ENCODE data around the gene AGBL2. TPM values are rescaled to one million over a fixed set of nuclear protein-coding genes. Genes with fewer than 3 reads are reported as not detected.
"Not testable (repeated sequence)": the region's sequence is repeated elsewhere in the genome, so short reads cannot be mapped to it uniquely, and the experiment has no call there.

Gene AGBL2
- total and polyA plus RNA-seq, 7 experiments from 2014 or later = 0.33 to 11.3 (median 5.9) TPM

GRCh38 chr11:47667135-47667534 lies 48.0 kb downstream of the AGBL2 start:
- Histone ChIP-seq H3K27ac (ENCODE audit: low read depth, low read length) (no peak overlapping the region), H3K4me1 (ENCODE audit: control insufficient read depth in 2 of 2, insufficient read depth in 2 of 2, low read length in 2 of 2) (no peaks in the 10 kb centered on the region), H3K9me3 (ENCODE audit: control insufficient read depth in 2 of 3, low read length in 3 of 3) (no peaks in the 10 kb centered on the region), H3K36me3 (ENCODE audit: control insufficient read depth in 2 of 3, insufficient read depth in 3 of 3, low read length in 3 of 3) (no peaks in the 10 kb centered on the region), H3K27me3 (ENCODE audit: control insufficient read depth in 2 of 2, insufficient read depth in 2 of 2, low read length in 2 of 2) (no peaks in the 10 kb centered on the region), H3K4me3 (ENCODE audit: low read length) (no peak overlapping the region)
- DNase-seq (no peak), ATAC-seq (no peak)
- ChIA-PET POLR2A (no interaction called here), CTCF (no interaction called here)
- H3K36me3 Mint-ChIP-seq = no peaks in the 10 kb centered on the region
- peaks cover 0 to 7% (median 0%) of the 10 kb centered on the region in 7 donors for H3K4me1 Mint-ChIP-seq
- H3K9me3 Mint-ChIP-seq = no peaks in the 10 kb centered on the region
- intact Hi-C loops (cut with micrococcal nuclease) = no loop called here
- H3K4me3 Mint-ChIP-seq = no peak overlapping the region
- H3K27ac Mint-ChIP-seq = no peak overlapping the region
- H3K27me3 Mint-ChIP-seq = no peaks in the 10 kb centered on the region

- H3K9me3 Mint-ChIP-seq; H3K27me3 Mint-ChIP-seq; H3K9me3 ChIP-seq (ENCODE audit: control insufficient read depth in 2 of 3, low read length in 3 of 3); H3K36me3 ChIP-seq (ENCODE audit: control insufficient read depth in 2 of 3, insufficient read depth in 3 of 3, low read length in 3 of 3); intact Hi-C loops (cut with micrococcal nuclease); ATAC-seq; H3K4me3 ChIP-seq (ENCODE audit: low read length); H3K4me3 Mint-ChIP-seq; H3K4me1 ChIP-seq (ENCODE audit: control insufficient read depth in 2 of 2, insufficient read depth in 2 of 2, low read length in 2 of 2); POLR2A ChIA-PET; H3K27ac ChIP-seq (ENCODE audit: low read depth, low read length); H3K4me1 Mint-ChIP-seq; H3K27ac Mint-ChIP-seq; DNase-seq; H3K36me3 Mint-ChIP-seq; H3K27me3 ChIP-seq (ENCODE audit: control insufficient read depth in 2 of 2, insufficient read depth in 2 of 2, low read length in 2 of 2): not testable (repeated sequence)
- CTCF ChIA-PET = interaction anchor here (0.6 kb wide), 1 partner anchor 157 kb away, joined by 3 read pairs; no protein-coding TSS in a partner anchor
Observed at GRCh38 chr11:47664936-47665335, 50.2 kb downstream of the AGBL2 start.

- Histone ChIP-seq H3K27me3 (ENCODE audit: control insufficient read depth in 2 of 2, insufficient read depth in 2 of 2, low read length in 2 of 2) (no peaks in the 10 kb centered on the region), H3K36me3 (ENCODE audit: control insufficient read depth in 2 of 3, insufficient read depth in 3 of 3, low read length in 3 of 3) (no peaks in the 10 kb centered on the region), H3K4me1 (ENCODE audit: control insufficient read depth in 2 of 2, insufficient read depth in 2 of 2, low read length in 2 of 2) (no peaks in the 10 kb centered on the region), H3K9me3 (ENCODE audit: control insufficient read depth in 2 of 3, low read length in 3 of 3) (no peaks in the 10 kb centered on the region), H3K4me3 (ENCODE audit: low read length) (no peak overlapping the region), H3K27ac (ENCODE audit: low read depth, low read length) (no peak overlapping the region)
- intact Hi-C loops (cut with micrococcal nuclease) = no loop called here
- no peak overlapping the region for H3K4me3 Mint-ChIP-seq
- H3K27me3 Mint-ChIP-seq = peaks cover 0 to 4% (median 0%) of the 10 kb centered on the region in 5 donors
- ATAC-seq = no peak
- ChIA-PET CTCF (interaction anchor here (0.7 kb wide), 1 partner anchor 73 kb away, joined by 3 read pairs; no protein-coding TSS in a partner anchor), POLR2A (interaction anchor here (0.6 kb wide), 1 partner anchor 22 kb away, joined by 5 read pairs; no protein-coding TSS in a partner anchor)
- H3K9me3 Mint-ChIP-seq = no peaks in the 10 kb centered on the region
- no peak overlapping the region for H3K27ac Mint-ChIP-seq
- peaks cover 0 to 3% (median 0%) of the 10 kb centered on the region in 5 donors for H3K36me3 Mint-ChIP-seq
- no peak for DNase-seq
- H3K4me1 Mint-ChIP-seq = peaks cover 0 to 4% (median 0%) of the 10 kb centered on the region in 7 donors
Observed at GRCh38 chr11:47661245-47661644, 53.9 kb downstream of the AGBL2 start.

GRCh38 chr11:47659276-47659675 lies 55.9 kb downstream of the AGBL2 start:
- H3K27me3 Mint-ChIP-seq = peaks cover 0 to 4% (median 0%) of the 10 kb centered on the region in 5 donors
- Histone ChIP-seq H3K4me1 (ENCODE audit: control insufficient read depth in 2 of 2, insufficient read depth in 2 of 2, low read length in 2 of 2) (no peaks in the 10 kb centered on the region), H3K27me3 (ENCODE audit: control insufficient read depth in 2 of 2, insufficient read depth in 2 of 2, low read length in 2 of 2) (no peaks in the 10 kb centered on the region), H3K9me3 (ENCODE audit: control insufficient read depth in 2 of 3, low read length in 3 of 3) (no peaks in the 10 kb centered on the region), H3K27ac (ENCODE audit: low read depth, low read length) (no peak overlapping the region), H3K36me3 (ENCODE audit: control insufficient read depth in 2 of 3, insufficient read depth in 3 of 3, low read length in 3 of 3) (no peaks in the 10 kb centered on the region), H3K4me3 (ENCODE audit: low read length) (no peak overlapping the region)
- peaks cover 0 to 4% (median 0%) of the 10 kb centered on the region in 5 donors for H3K36me3 Mint-ChIP-seq
- H3K27ac Mint-ChIP-seq = no peak overlapping the region
- CTCF ChIA-PET = interaction anchor here (0.6 kb wide), 1 partner anchor 199 kb away, joined by 5 read pairs; no protein-coding TSS in a partner anchor
- peaks cover 0 to under 1% (median 0%) of the 10 kb centered on the region in 11 donors for H3K9me3 Mint-ChIP-seq
- no peak for ATAC-seq
- H3K4me3 Mint-ChIP-seq = no peak overlapping the region
- H3K4me1 Mint-ChIP-seq = peaks cover 0 to 4% (median 0%) of the 10 kb centered on the region in 7 donors
- DNase-seq = no peak
- intact Hi-C loops (cut with micrococcal nuclease) = no loop called here
- POLR2A ChIA-PET = no interaction called here

- Mint-ChIP-seq H3K27me3 (peaks cover 0 to 4% (median 0%) of the 10 kb centered on the region in 5 donors), H3K4me1 (no peaks in the 10 kb centered on the region), H3K9me3 (peaks cover 0 to 15% (median 4%) of the 10 kb centered on the region in 11 donors), H3K36me3 (peaks cover 0 to 7% (median 4%) of the 10 kb centered on the region in 5 donors), H3K27ac (peak overlapping the region in 1 of 9 donors; percentile 5), H3K4me3 (no peak overlapping the region)
- DNase-seq = no peak
- Histone ChIP-seq H3K9me3 (ENCODE audit: control insufficient read depth in 2 of 3, low read length in 3 of 3) (no peaks in the 10 kb centered on the region), H3K4me1 (ENCODE audit: control insufficient read depth in 2 of 2, insufficient read depth in 2 of 2, low read length in 2 of 2) (no peaks in the 10 kb centered on the region), H3K27ac (ENCODE audit: low read depth, low read length) (no peak overlapping the region), H3K4me3 (ENCODE audit: low read length) (no peak overlapping the region), H3K36me3 (ENCODE audit: control insufficient read depth in 2 of 3, insufficient read depth in 3 of 3, low read length in 3 of 3) (no peaks in the 10 kb centered on the region), H3K27me3 (ENCODE audit: control insufficient read depth in 2 of 2, insufficient read depth in 2 of 2, low read length in 2 of 2) (no peaks in the 10 kb centered on the region)
- intact Hi-C loops (cut with micrococcal nuclease) = no loop called here
- ChIA-PET POLR2A (interaction anchor here (0.5 kb wide), 1 partner anchor 31 kb away, joined by 12 read pairs; no protein-coding TSS in a partner anchor), CTCF (no interaction called here)
- no peak for ATAC-seq
Observed at GRCh38 chr11:47656260-47656885, 58.8 kb downstream of the AGBL2 start.

- H3K27me3 Mint-ChIP-seq = peaks cover 0 to 4% (median 0%) of the 10 kb centered on the region in 5 donors
Observed at GRCh38 chr11:47651818-47652469, 63.2 kb downstream of the AGBL2 start.

More at GRCh38 chr11:47651818-47652469, 63.2 kb downstream of the AGBL2 start:
- Histone ChIP-seq H3K27me3 (ENCODE audit: control insufficient read depth in 2 of 2, insufficient read depth in 2 of 2, low read length in 2 of 2) (no peaks in the 10 kb centered on the region), H3K36me3 (ENCODE audit: control insufficient read depth in 2 of 3, insufficient read depth in 3 of 3, low read length in 3 of 3) (no peaks in the 10 kb centered on the region), H3K27ac (ENCODE audit: low read depth, low read length) (no peak overlapping the region), H3K4me1 (ENCODE audit: control insufficient read depth in 2 of 2, insufficient read depth in 2 of 2, low read length in 2 of 2) (no peaks in the 10 kb centered on the region), H3K9me3 (ENCODE audit: control insufficient read depth in 2 of 3, low read length in 3 of 3) (no peaks in the 10 kb centered on the region), H3K4me3 (ENCODE audit: low read length) (no peak overlapping the region)
- Mint-ChIP-seq H3K27ac (no peak overlapping the region), H3K4me3 (no peak overlapping the region), H3K36me3 (peaks cover 0 to 7% (median 4%) of the 10 kb centered on the region in 5 donors), H3K4me1 (no peaks in the 10 kb centered on the region), H3K9me3 (peaks cover 0 to 15% (median 4%) of the 10 kb centered on the region in 11 donors)
- ChIA-PET POLR2A (no interaction called here), CTCF (no interaction called here)
- DNase-seq = no peak
- intact Hi-C loops (cut with micrococcal nuclease) = no loop called here
- no peak for ATAC-seq

All from naive thymus-derived CD4-positive, alpha-beta T cell (primary cell).